Endodermal cell (in vitro differentiated cells): ENCODE data around the gene THAP2. TPM values are rescaled to one million over a fixed set of nuclear protein-coding genes. Genes with fewer than 3 reads are reported as not detected.

Source experiments
- DNase-seq: peaks from one replicate; pipeline ENCODE4 v3.0.0-alpha.2; 2017
- H3K27ac ChIP-seq: 2 replicates; pipeline ENCODE4 v1.5.1; 2013; ENCODE audit warnings: mild to moderate bottlenecking, low read depth, low read length, moderate library complexity
- H3K27me3 ChIP-seq: 2 replicates; pipeline ENCODE4 v1.6.1; 2013; ENCODE audit warnings: mild to moderate bottlenecking, low read length, moderate library complexity; ENCODE audit not compliant: insufficient read depth, control insufficient read depth, poor library complexity, severe bottlenecking
- H3K36me3 ChIP-seq: 2 replicates; pipeline ENCODE4 v1.7.0; 2013; ENCODE audit warnings: mild to moderate bottlenecking, low read length, moderate library complexity; ENCODE audit not compliant: control insufficient read depth, insufficient read depth
- H3K4me1 ChIP-seq: one replicate; pipeline ENCODE4 v1.7.0; 2013; ENCODE audit warnings: low read length; ENCODE audit not compliant: control insufficient read depth, insufficient read depth
- H3K4me3 ChIP-seq: 2 replicates; pipeline ENCODE4 v1.5.1; 2013; ENCODE audit warnings: mild to moderate bottlenecking, low read length, moderate library complexity
- H3K9ac ChIP-seq: 2 replicates; pipeline ENCODE4 v1.6.1; 2013; ENCODE audit warnings: mild to moderate bottlenecking, low read length, moderate library complexity; ENCODE audit not compliant: poor library complexity, severe bottlenecking; ENCODE audit errors: extremely low read depth
- H3K9me3 ChIP-seq: 2 replicates; pipeline ENCODE4 v1.6.1; 2013; ENCODE audit warnings: mild to moderate bottlenecking, low read length, moderate library complexity; ENCODE audit not compliant: control insufficient read depth
- H3K27ac Mint-ChIP-seq: 2 replicates; pipeline ENCODE4 v1.8.0; 2020; ENCODE audit warnings: mixed read lengths
- H3K27me3 Mint-ChIP-seq: 2 replicates; pipeline ENCODE4 v1.8.0; 2021; ENCODE audit warnings: mild to moderate bottlenecking, mixed read lengths; ENCODE audit not compliant: insufficient read depth
- H3K36me3 Mint-ChIP-seq: 2 replicates; pipeline ENCODE4 v1.8.0; 2020; ENCODE audit warnings: low read depth, mixed read lengths
- H3K4me1 Mint-ChIP-seq: 2 replicates; pipeline ENCODE4 v1.8.0; 2020; ENCODE audit warnings: mixed read lengths
- H3K4me3 Mint-ChIP-seq: 2 replicates; pipeline ENCODE4 v1.8.0; 2020; ENCODE audit warnings: mild to moderate bottlenecking, moderate library complexity, mixed read lengths
- H3K9me3 Mint-ChIP-seq: 2 replicates; pipeline ENCODE4 v1.8.0; 2020; ENCODE audit warnings: mild to moderate bottlenecking, mixed read lengths
- WGBS, 2 experiments: methylation state at CpG; one replicate each; pipeline versions ENCODE4 v1.1.5 to v1.1.7; 2013; ENCODE audit warnings: missing lambda C conversion rate in 2 of 2, mixed read lengths in 1 of 2; ENCODE audit not compliant: insufficient coverage in 1 of 2, insufficient read length in 1 of 2; 5-methylcytosine and 5-hydroxymethylcytosine counted together
- total RNA-seq, 2 donors: library from RNA; stranded (reverse); fragmentation: NEBNext Ultra II Directional in 1 of 2; extraction: Animal tissue kit (Norgen Biotek cat#: 25700) in 1 of 2; gene quantifications; 2 replicates in 1 of 2; 3 replicates in 1 of 2; pipeline ENCODE4 v1.2.1, GENCODE V29; 2021
- TF ChIP-seq, protein P1 (sequence below): fragments of 200-600 bp; sonication (generic); conservative IDR thresholded peaks from 2 replicates; pipeline ENCODE4 v1.5.0; 2021; ENCODE audit warnings: antibody characterized with exemption, mild to moderate bottlenecking

Gene THAP2
- total RNA-seq, 2 donors from 2014 or later = 7.2 to 9.3 TPM

DNA sequence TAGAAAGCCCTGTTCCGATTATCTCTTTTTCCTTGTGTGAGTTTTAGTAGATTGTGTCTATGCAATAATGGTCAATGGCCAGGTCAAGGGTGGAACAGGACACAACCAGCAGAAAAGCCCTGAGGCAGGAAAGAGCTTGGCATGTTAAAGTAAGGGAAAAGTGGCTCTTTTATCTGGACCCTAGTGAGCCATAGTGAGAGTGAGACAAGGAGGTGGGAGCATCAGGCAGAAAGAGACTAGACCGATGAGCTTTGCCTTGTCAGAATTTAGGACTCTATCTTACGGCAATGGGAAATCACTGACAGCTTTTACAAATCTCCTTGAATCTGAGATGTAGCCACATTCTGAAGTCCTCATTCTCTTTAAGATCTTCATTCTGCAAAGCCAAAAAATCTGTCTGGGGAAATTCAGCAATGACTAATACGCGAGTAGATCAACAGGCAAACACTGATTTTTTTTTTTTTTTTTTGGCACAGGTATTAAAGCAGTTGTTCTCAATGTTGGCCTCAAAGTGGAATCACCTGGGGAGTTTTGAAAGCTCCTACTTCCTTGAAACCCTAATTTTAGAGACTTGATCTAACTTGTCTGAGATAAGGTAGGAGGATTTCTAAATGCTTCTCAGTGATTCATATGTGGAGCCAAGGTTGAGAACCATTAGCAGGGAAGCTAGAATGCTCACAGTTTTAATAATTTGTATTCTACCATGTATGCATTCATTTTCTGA is 55.7 kb downstream of the THAP2 start:
- H3K9ac ChIP-seq = no peak overlapping the region
- no peaks in the 10 kb centered on the region for H3K4me1 Mint-ChIP-seq
- H3K4me3 ChIP-seq = no peak overlapping the region
- no peak overlapping the region for H3K4me3 Mint-ChIP-seq
- no peak overlapping the region for H3K27ac ChIP-seq
- H3K36me3 ChIP-seq = no peaks in the 10 kb centered on the region
- TF ChIP-seq, protein P1, sequence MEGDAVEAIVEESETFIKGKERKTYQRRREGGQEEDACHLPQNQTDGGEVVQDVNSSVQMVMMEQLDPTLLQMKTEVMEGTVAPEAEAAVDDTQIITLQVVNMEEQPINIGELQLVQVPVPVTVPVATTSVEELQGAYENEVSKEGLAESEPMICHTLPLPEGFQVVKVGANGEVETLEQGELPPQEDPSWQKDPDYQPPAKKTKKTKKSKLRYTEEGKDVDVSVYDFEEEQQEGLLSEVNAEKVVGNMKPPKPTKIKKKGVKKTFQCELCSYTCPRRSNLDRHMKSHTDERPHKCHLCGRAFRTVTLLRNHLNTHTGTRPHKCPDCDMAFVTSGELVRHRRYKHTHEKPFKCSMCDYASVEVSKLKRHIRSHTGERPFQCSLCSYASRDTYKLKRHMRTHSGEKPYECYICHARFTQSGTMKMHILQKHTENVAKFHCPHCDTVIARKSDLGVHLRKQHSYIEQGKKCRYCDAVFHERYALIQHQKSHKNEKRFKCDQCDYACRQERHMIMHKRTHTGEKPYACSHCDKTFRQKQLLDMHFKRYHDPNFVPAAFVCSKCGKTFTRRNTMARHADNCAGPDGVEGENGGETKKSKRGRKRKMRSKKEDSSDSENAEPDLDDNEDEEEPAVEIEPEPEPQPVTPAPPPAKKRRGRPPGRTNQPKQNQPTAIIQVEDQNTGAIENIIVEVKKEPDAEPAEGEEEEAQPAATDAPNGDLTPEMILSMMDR = no peak
- WGBS, 2 experiments = 97 to 98% methylated on average over 5 of the region's 5 CpGs
- no peaks in the 10 kb centered on the region for H3K27me3 ChIP-seq
- no peak for DNase-seq
- H3K9me3 ChIP-seq = peaks cover 3% of the 10 kb centered on the region
- no peaks in the 10 kb centered on the region for H3K4me1 ChIP-seq
- H3K36me3 Mint-ChIP-seq = no peaks in the 10 kb centered on the region
- H3K27ac Mint-ChIP-seq = no peak overlapping the region
- no peaks in the 10 kb centered on the region for H3K27me3 Mint-ChIP-seq
- H3K9me3 Mint-ChIP-seq = peaks cover 8% of the 10 kb centered on the region

DNA sequence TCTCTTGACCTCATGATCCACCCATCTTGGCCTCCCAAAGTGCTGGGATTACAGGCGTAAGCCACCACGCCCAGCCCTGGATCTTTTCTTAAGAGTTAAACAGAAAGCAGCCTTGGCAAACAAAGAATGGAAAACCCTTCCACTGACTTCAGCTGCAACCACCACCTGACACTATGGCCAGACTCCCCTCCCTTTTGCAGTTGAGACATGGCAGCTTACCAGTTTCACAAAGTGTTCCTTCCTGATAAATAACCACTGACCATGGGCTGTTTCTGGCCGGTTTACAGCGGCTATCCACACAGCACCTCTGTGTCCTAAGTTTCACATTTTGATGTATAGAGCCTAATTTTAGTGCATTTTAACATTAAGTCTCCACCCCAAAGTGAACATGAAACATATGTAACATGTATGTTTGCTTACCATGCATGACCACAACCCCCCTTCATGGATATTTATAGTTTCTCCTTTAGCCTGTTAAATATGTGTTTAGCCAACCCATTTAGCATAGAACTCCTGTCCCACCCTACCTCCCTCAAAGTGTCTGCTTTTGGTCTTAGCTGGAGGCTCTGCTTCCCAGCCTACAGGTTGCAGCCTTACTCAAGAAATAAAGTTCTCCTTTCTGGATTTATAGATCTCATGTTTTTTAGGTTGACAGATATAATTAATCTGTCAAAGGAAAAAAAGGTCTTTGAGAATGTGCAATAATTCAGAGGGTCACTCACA is 57.8 kb downstream of the THAP2 start:
- H3K27me3 ChIP-seq = no peaks in the 10 kb centered on the region
- H3K27me3 Mint-ChIP-seq = no peaks in the 10 kb centered on the region
- no peak overlapping the region for H3K4me3 Mint-ChIP-seq
- TF ChIP-seq, protein P1 = no peak
- no peaks in the 10 kb centered on the region for H3K9me3 Mint-ChIP-seq
- H3K9ac ChIP-seq = no peak overlapping the region
- no peaks in the 10 kb centered on the region for H3K4me1 Mint-ChIP-seq
- H3K4me1 ChIP-seq = no peaks in the 10 kb centered on the region
- H3K36me3 Mint-ChIP-seq = no peaks in the 10 kb centered on the region
- no peaks in the 10 kb centered on the region for H3K9me3 ChIP-seq
- H3K4me3 ChIP-seq = no peak overlapping the region
- H3K27ac ChIP-seq = no peak overlapping the region
- H3K27ac Mint-ChIP-seq = no peak overlapping the region
- 50 to 96% methylated on average over 1 to 4 of the region's 4 CpGs for WGBS, 2 experiments
- no peak for DNase-seq
- no peaks in the 10 kb centered on the region for H3K36me3 ChIP-seq

- Histone ChIP-seq H3K27ac (no peak overlapping the region), H3K4me1 (no peaks in the 10 kb centered on the region), H3K27me3 (no peaks in the 10 kb centered on the region), H3K9ac (no peak overlapping the region), H3K9me3 (no peaks in the 10 kb centered on the region), H3K36me3 (no peaks in the 10 kb centered on the region), H3K4me3 (no peak overlapping the region)
- no peak for DNase-seq
- TF ChIP-seq, protein P1 = no peak
- H3K4me3 Mint-ChIP-seq = no peak overlapping the region
- H3K36me3 Mint-ChIP-seq = no peaks in the 10 kb centered on the region
- WGBS, 2 experiments = 89 to 100% methylated on average over 2 of the region's 3 CpGs
- no peaks in the 10 kb centered on the region for H3K4me1 Mint-ChIP-seq
- H3K27ac Mint-ChIP-seq = no peak overlapping the region
- H3K27me3 Mint-ChIP-seq = no peaks in the 10 kb centered on the region
- H3K9me3 Mint-ChIP-seq = no peaks in the 10 kb centered on the region
These were observed 60.9 kb downstream of the THAP2 start for GRCh38 chr12:71725011-71725410.
